SJSA1 (cell line): ENCODE results near the gene KCNK2. TPM values are rescaled to one million over a fixed set of nuclear protein-coding genes. Genes with fewer than 3 reads are reported as not detected.

Experiments used
- DNase-seq, 2 experiments: peaks; one replicate each; pipeline ENCODE4 v3.0.0-alpha.2; 2015 to 2020; ENCODE audit warnings: low spot score in 2 of 2, low read depth in 1 of 2
- H3K27ac ChIP-seq: fragments of 250-450 bp; sonication (Bioruptor Pico); 2 replicates; pipeline ENCODE4 v1.5.1; 2020; ENCODE audit warnings: mild to moderate bottlenecking, moderate library complexity
- H3K27me3 ChIP-seq: fragments of 250-450 bp; sonication (Bioruptor Pico); replicated peaks from 2 replicates; pipeline ENCODE4 v1.5.1; 2020; ENCODE audit warnings: mild to moderate bottlenecking, moderate library complexity
- H3K36me3 ChIP-seq: fragments of 250-450 bp; sonication (Bioruptor Pico); 2 replicates; pipeline ENCODE4 v1.5.1; 2020; ENCODE audit warnings: mild to moderate bottlenecking
- H3K4me1 ChIP-seq: fragments of 250-450 bp; sonication (Bioruptor Pico); replicated peaks from 2 replicates; pipeline ENCODE4 v1.6.1; 2021; ENCODE audit warnings: mild to moderate bottlenecking
- H3K4me3 ChIP-seq: fragments of 250-450 bp; sonication (Bioruptor Pico); 2 replicates; pipeline ENCODE4 v1.5.1; 2020; ENCODE audit warnings: mild to moderate bottlenecking
- H3K9me3 ChIP-seq: fragments of 250-450 bp; sonication (Bioruptor Pico); replicated peaks from 2 replicates; pipeline ENCODE4 v1.5.1; 2020; ENCODE audit warnings: mild to moderate bottlenecking
- total RNA-seq: library from RNA; depleted of rRNA; stranded (reverse); fragments of >200 nt; shearing (Covaris generic); gene quantifications from 2 replicates; pipeline ENCODE4 v1.2.3, GENCODE V29; 2014

KCNK2 gene
- total RNA-seq, 1 experiment from 2014 or later: not detected

GRCh38 chr1:215202868-215203267 lies 120.3 kb downstream of the KCNK2 start:
- Histone ChIP-seq H3K4me1 (no peaks in the 10 kb centered on the region), H3K27me3 (no peaks in the 10 kb centered on the region), H3K27ac (no peak overlapping the region), H3K4me3 (no peak overlapping the region), H3K36me3 (no peaks in the 10 kb centered on the region), H3K9me3 (no peaks in the 10 kb centered on the region; the same call in 1 of the 2 replicates)
- no peak for DNase-seq

DNA sequence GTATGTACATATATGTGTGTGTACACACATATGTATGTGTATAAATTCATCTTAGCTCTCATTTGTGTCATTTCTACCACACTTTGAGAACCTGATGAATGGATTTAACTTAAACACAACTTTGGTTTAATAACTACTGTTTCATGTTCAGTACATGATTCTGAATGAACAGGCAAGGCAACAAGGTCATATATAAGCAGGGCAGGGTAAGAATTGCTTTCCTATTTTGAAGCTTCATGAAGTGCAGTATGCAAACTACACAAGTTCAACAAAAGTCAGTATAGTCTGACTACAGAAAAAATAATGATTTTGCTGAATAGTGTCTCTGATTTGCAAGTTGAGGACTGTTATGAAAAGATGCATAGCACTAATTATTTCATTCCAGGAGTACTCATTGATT lies 127.6 kb downstream of the KCNK2 start:
- Histone ChIP-seq H3K27me3 (no peaks in the 10 kb centered on the region), H3K9me3 (no peaks in the 10 kb centered on the region), H3K36me3 (no peaks in the 10 kb centered on the region), H3K4me3 (no peak overlapping the region), H3K4me1 (no peaks in the 10 kb centered on the region), H3K27ac (no peak overlapping the region)
- no peak for DNase-seq

DNA sequence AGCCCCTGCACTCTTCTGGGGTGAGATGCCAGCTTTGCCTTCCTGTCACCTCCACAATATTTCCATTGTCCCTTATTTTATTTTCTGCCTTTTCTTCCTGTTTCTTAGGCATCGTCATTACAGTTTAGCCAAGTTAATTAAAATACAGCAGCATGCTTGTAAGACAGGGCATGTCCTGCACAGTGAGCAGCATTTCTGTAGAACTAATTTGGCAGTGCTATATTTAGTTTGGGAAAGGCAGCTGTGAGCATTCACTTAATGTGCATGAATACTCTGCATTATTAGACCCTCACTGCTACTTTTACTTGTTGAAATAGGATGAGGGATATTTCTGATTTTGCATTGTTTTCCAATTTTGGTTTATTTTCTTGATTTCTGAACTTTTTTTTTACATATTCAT lies 133.3 kb downstream of the KCNK2 start:
- Histone ChIP-seq H3K4me1 (no peaks in the 10 kb centered on the region), H3K4me3 (no peak overlapping the region), H3K36me3 (no peaks in the 10 kb centered on the region), H3K27me3 (no peaks in the 10 kb centered on the region), H3K9me3 (no peaks in the 10 kb centered on the region; the same call in 1 of the 2 replicates), H3K27ac (no peak overlapping the region)
- DNase-seq: no peak

GRCh38 chr1:215219372-215219771 lies 136.8 kb downstream of the KCNK2 start:
- Histone ChIP-seq H3K4me3 (no peak overlapping the region), H3K4me1 (no peaks in the 10 kb centered on the region), H3K27ac (no peak overlapping the region), H3K36me3 (no peaks in the 10 kb centered on the region), H3K27me3 (no peaks in the 10 kb centered on the region), H3K9me3 (no peaks in the 10 kb centered on the region; the same call in 1 of the 2 replicates)
- no peak for DNase-seq

- no peak for DNase-seq
- Histone ChIP-seq H3K4me1 (no peaks in the 10 kb centered on the region), H3K9me3 (no peaks in the 10 kb centered on the region; the same call in 1 of the 2 replicates), H3K27ac (no peak overlapping the region), H3K27me3 (no peaks in the 10 kb centered on the region), H3K36me3 (no peaks in the 10 kb centered on the region), H3K4me3 (no peak overlapping the region)
These were observed 137.8 kb downstream of the KCNK2 start for GRCh38 chr1:215220346-215220745.

DNA sequence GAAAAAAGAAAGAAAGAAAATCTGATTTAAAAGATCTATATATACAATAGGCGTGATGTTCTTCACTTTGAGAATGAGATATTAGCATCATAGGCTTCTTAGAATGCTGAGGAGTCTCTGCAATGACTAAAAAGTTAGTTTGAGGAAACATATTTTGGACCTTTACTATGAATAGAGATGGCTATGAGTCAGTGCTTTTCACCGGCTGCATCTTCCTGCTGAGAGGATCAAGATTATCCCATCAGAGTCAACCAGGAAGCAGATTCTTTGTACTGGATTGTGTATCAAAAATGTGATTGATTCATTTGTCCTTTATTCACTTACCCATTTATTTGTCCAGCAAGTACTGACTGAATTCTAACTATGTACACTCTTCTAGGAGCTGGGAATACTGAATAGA lies 144.2 kb downstream of the KCNK2 start:
- Histone ChIP-seq H3K27ac (no peak overlapping the region), H3K9me3 (no peaks in the 10 kb centered on the region), H3K4me1 (no peaks in the 10 kb centered on the region), H3K36me3 (no peaks in the 10 kb centered on the region), H3K27me3 (no peaks in the 10 kb centered on the region), H3K4me3 (no peak overlapping the region)
- no peak for DNase-seq

DNA sequence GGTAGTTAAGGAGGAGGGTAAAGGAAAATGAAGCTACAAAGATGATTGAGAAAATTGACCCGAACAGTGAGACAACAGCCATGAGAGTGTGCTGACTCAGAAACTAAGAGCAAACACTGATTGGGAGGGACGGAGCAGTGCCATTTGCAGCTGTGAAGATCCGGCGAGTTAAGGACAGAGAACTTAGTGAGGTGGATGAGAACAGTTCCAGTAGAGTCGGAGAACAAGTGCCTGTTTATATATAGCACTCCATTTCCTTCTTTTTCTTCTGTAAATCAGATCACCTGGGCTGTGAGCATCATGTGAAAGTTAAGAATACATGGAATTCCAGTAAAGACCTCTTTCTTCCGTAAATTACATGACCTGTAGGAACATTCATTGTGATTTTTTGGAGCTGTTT lies 145.7 kb downstream of the KCNK2 start:
- no peak for DNase-seq
- Histone ChIP-seq H3K36me3 (no peaks in the 10 kb centered on the region), H3K4me1 (no peaks in the 10 kb centered on the region)

DNA sequence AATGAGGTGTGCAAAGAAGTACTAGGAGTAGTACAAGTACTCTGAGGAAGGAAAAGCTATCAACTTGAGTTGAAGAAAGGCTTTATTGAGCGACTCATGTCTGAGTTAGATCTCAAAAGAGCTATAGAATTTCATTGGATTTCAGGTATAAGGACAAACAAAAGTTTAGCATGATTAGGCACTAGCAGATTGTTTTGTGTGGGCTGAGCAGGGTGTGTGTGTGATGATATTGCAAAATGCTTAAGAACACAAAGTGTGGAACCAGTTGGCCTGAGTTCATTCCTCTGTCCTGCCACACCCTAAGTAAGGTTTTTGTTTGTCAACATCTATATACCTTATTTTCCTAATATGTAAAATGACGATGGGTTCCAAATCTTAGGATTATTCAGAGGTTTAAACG lies 158.9 kb downstream of the KCNK2 start:
- Histone ChIP-seq H3K4me1 (no peaks in the 10 kb centered on the region), H3K27ac (no peak overlapping the region), H3K4me3 (no peak overlapping the region), H3K27me3 (no peaks in the 10 kb centered on the region; the same call in 1 of the 2 replicates), H3K36me3 (no peaks in the 10 kb centered on the region), H3K9me3 (no peaks in the 10 kb centered on the region)
- no peak for DNase-seq

More for the DNA sequence above, 145.7 kb downstream of the KCNK2 start:
- no peaks in the 10 kb centered on the region for H3K27me3 ChIP-seq
- H3K4me3 ChIP-seq: no peak overlapping the region
- no peak overlapping the region for H3K27ac ChIP-seq
- H3K9me3 ChIP-seq: no peaks in the 10 kb centered on the region

DNA sequence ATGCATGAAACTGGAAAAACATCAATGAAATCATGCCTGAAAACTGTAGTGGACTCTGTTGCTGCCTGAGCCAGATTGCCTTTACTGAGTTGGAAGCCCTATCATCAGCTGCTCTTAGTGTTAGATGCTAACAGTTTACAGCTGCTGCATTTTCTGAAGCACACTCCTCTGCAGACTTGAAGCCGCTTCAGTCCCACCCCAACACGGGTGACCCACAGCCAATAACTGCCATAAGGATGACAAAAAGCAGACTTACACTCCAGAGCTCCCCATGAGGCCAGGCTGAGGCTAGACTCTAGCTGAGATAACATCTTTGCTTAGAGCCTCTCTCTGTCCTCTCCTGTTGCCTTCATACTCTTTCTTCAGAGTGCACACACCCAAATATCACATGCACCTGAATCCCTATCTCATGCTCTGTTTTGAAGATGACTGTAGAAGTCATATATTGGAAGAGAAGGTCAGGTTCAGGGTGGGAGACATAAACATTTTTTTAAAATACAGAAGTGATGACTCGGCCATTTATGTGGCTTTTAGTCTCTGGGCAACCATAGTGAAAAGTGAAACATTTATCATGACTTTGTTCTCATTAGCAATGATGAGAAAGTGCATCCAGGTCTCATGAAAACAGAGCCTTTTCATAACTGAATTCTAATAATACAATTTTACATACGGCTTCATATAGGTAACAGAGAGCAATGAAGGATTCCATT lies 161.0 kb downstream of the KCNK2 start:
- H3K4me3 ChIP-seq: no peak overlapping the region
- no peaks in the 10 kb centered on the region for H3K36me3 ChIP-seq
- H3K27me3 ChIP-seq: no peaks in the 10 kb centered on the region; the same call in 1 of the 2 replicates
- H3K9me3 ChIP-seq: no peaks in the 10 kb centered on the region
- no peaks in the 10 kb centered on the region for H3K4me1 ChIP-seq
- no peak overlapping the region for H3K27ac ChIP-seq
- DNase-seq: no peak

- Histone ChIP-seq H3K4me1 (no peaks in the 10 kb centered on the region), H3K4me3 (no peak overlapping the region), H3K27ac (no peak overlapping the region), H3K36me3 (no peaks in the 10 kb centered on the region), H3K27me3 (no peaks in the 10 kb centered on the region), H3K9me3 (no peaks in the 10 kb centered on the region)
- no peak for DNase-seq
These were observed 168.4 kb downstream of the KCNK2 start for GRCh38 chr1:215250913-215251312.

GRCh38 chr1:215251428-215251827 lies 168.9 kb downstream of the KCNK2 start:
- Histone ChIP-seq H3K27ac (no peak overlapping the region), H3K4me1 (no peaks in the 10 kb centered on the region), H3K36me3 (no peaks in the 10 kb centered on the region), H3K4me3 (no peak overlapping the region), H3K27me3 (no peaks in the 10 kb centered on the region), H3K9me3 (no peaks in the 10 kb centered on the region)
- no peak for DNase-seq

- Histone ChIP-seq H3K27ac (no peak overlapping the region), H3K4me1 (no peaks in the 10 kb centered on the region), H3K36me3 (no peaks in the 10 kb centered on the region), H3K27me3 (no peaks in the 10 kb centered on the region), H3K9me3 (no peaks in the 10 kb centered on the region), H3K4me3 (no peak overlapping the region)
- DNase-seq: no peak
These were observed 169.6 kb downstream of the KCNK2 start for GRCh38 chr1:215252164-215252563.

- Histone ChIP-seq H3K27ac (no peak overlapping the region), H3K4me3 (no peak overlapping the region), H3K9me3 (no peaks in the 10 kb centered on the region), H3K27me3 (no peaks in the 10 kb centered on the region), H3K4me1 (no peaks in the 10 kb centered on the region), H3K36me3 (no peaks in the 10 kb centered on the region)
- DNase-seq: no peak
These were observed 174.6 kb downstream of the KCNK2 start for GRCh38 chr1:215256936-215257679.

DNA sequence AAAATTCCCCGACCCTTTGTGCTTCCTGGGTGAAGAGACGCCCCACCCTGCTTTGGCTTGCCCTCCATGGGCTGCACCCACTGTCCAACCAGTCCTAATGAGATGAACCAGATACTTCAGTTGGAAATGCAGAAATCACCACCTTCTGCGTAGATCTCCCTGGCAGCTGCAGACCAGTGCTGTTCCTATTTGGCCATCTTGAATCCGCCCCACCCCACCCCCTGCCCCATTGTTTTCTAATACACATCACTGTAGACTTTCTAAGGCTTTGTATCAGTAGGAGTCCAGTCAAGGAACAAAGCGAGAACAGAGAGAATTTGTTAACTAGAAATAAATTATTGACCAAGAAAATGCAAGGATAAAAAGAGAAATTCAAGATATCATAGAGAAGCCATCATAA lies 178.2 kb downstream of the KCNK2 start:
- Histone ChIP-seq H3K36me3 (no peaks in the 10 kb centered on the region), H3K4me1 (no peaks in the 10 kb centered on the region), H3K27me3 (no peaks in the 10 kb centered on the region), H3K27ac (no peak overlapping the region), H3K4me3 (no peak overlapping the region), H3K9me3 (no peaks in the 10 kb centered on the region)
- DNase-seq: no peak
